ENCODE measurements around the gene TTLL4.
"Not testable (repeated sequence)": the region's sequence is repeated elsewhere in the genome, so short reads cannot be mapped to it uniquely, and the experiment has no call there.

TTLL4 gene

GRCh38 chr2:218755567-218756404, 45.2 kb downstream of the TTLL4 start:
- DNase-seq (ENCODE audit: low read depth, low spot score): no peak
- Histone ChIP-seq H3K9me3 (ENCODE audit: low read depth, low read length) (no peaks in the 10 kb centered on the region), H3K4me3 (no peak overlapping the region), H3K27ac (no peak overlapping the region), H3K9ac (ENCODE audit: insufficient read length) (no peak overlapping the region), H3K36me3 (ENCODE audit: insufficient read depth, low read length) (peaks cover 49% of the 10 kb centered on the region)
- TF ChIP-seq FOXP2 (optimal IDR thresholded peaks at IDR 0.05; ENCODE audit: control extremely low read depth, extremely low read length, insufficient read depth) (no peak), EZH2 (IDR thresholded peaks at IDR 0.05) (no peak), POLR2AphosphoS5 (IDR thresholded peaks at IDR 0.05; ENCODE audit: borderline replicate concordance, low read depth, low read length) (no peak)

GRCh38 chr2:218756599-218757377, 46.2 kb downstream of the TTLL4 start:
- no peak for DNase-seq (ENCODE audit: low read depth, low spot score)
- TF ChIP-seq EZH2 (IDR thresholded peaks at IDR 0.05) (no peak), POLR2AphosphoS5 (IDR thresholded peaks at IDR 0.05; ENCODE audit: borderline replicate concordance, low read depth, low read length) (no peak), FOXP2 (optimal IDR thresholded peaks at IDR 0.05; ENCODE audit: control extremely low read depth, extremely low read length, insufficient read depth) (no peak)
- no peaks in the 10 kb centered on the region for H3K9me3 ChIP-seq (ENCODE audit: low read depth, low read length)
- H3K4me3 ChIP-seq: no peak overlapping the region
- H3K36me3 ChIP-seq (ENCODE audit: insufficient read depth, low read length): peaks cover 41% of the 10 kb centered on the region
- H3K27ac ChIP-seq: no peak overlapping the region
- no peak overlapping the region for H3K9ac ChIP-seq (ENCODE audit: insufficient read length)

GRCh38 chr2:218761795-218762194, 51.2 kb downstream of the TTLL4 start:
- H3K27ac ChIP-seq: no peak overlapping the region
- H3K9ac ChIP-seq (ENCODE audit: insufficient read length): no peak overlapping the region
- TF ChIP-seq FOXP2 (optimal IDR thresholded peaks at IDR 0.05; ENCODE audit: control extremely low read depth, extremely low read length, insufficient read depth): no peak
- H3K9me3 ChIP-seq (ENCODE audit: low read depth, low read length): no peaks in the 10 kb centered on the region
- peaks cover 4% of the 10 kb centered on the region; the same call in 1 of the 2 replicates for H3K36me3 ChIP-seq (ENCODE audit: insufficient read depth, low read length)
- no peak overlapping the region for H3K4me3 ChIP-seq
- no peak for DNase-seq (ENCODE audit: low read depth, low spot score)

- H3K36me3 ChIP-seq (ENCODE audit: insufficient read depth, low read length); DNase-seq (ENCODE audit: low read depth, low spot score); H3K9me3 ChIP-seq (ENCODE audit: low read depth, low read length); H3K4me3 ChIP-seq; H3K9ac ChIP-seq (ENCODE audit: insufficient read length); H3K27ac ChIP-seq: not testable (repeated sequence)
Observed at GRCh38 chr2:218772759-218773158, 62.1 kb downstream of the TTLL4 start.

- no peak for DNase-seq (ENCODE audit: low read depth, low spot score)
- no peak for TF ChIP-seq POLR2AphosphoS5 (IDR thresholded peaks at IDR 0.05; ENCODE audit: borderline replicate concordance, low read depth, low read length)
- TF ChIP-seq FOXP2 (optimal IDR thresholded peaks at IDR 0.05; ENCODE audit: control extremely low read depth, extremely low read length, insufficient read depth): no peak
- TF ChIP-seq EZH2 (IDR thresholded peaks at IDR 0.05): no peak
- Histone ChIP-seq H3K9me3 (ENCODE audit: low read depth, low read length) (no peaks in the 10 kb centered on the region), H3K9ac (ENCODE audit: insufficient read length) (no peak overlapping the region), H3K27ac (no peak overlapping the region), H3K36me3 (ENCODE audit: insufficient read depth, low read length) (no peaks in the 10 kb centered on the region), H3K4me3 (no peak overlapping the region)
Observed at GRCh38 chr2:218773881-218774280, 63.2 kb downstream of the TTLL4 start.

- Histone ChIP-seq H3K9ac (ENCODE audit: insufficient read length) (no peak overlapping the region), H3K9me3 (ENCODE audit: low read depth, low read length) (no peaks in the 10 kb centered on the region), H3K36me3 (ENCODE audit: insufficient read depth, low read length) (no peaks in the 10 kb centered on the region), H3K4me3 (no peak overlapping the region), H3K27ac (no peak overlapping the region)
- TF ChIP-seq FOXP2 (optimal IDR thresholded peaks at IDR 0.05; ENCODE audit: control extremely low read depth, extremely low read length, insufficient read depth): no peak
- TF ChIP-seq POLR2AphosphoS5 (IDR thresholded peaks at IDR 0.05; ENCODE audit: borderline replicate concordance, low read depth, low read length): no peak
- TF ChIP-seq EZH2 (IDR thresholded peaks at IDR 0.05): no peak
- no peak for DNase-seq (ENCODE audit: low read depth, low spot score)
Observed at GRCh38 chr2:218776488-218776887, 65.9 kb downstream of the TTLL4 start.

- H3K4me3 ChIP-seq: no peak overlapping the region
- no peaks in the 10 kb centered on the region for H3K36me3 ChIP-seq (ENCODE audit: insufficient read depth, low read length)
- TF ChIP-seq POLR2AphosphoS5 (IDR thresholded peaks at IDR 0.05; ENCODE audit: borderline replicate concordance, low read depth, low read length) (no peak), FOXP2 (optimal IDR thresholded peaks at IDR 0.05; ENCODE audit: control extremely low read depth, extremely low read length, insufficient read depth) (no peak), EZH2 (IDR thresholded peaks at IDR 0.05) (no peak)
- DNase-seq (ENCODE audit: low read depth, low spot score): no peak
- H3K9me3 ChIP-seq (ENCODE audit: low read depth, low read length): no peaks in the 10 kb centered on the region
- no peak overlapping the region for H3K9ac ChIP-seq (ENCODE audit: insufficient read length)
- no peak overlapping the region for H3K27ac ChIP-seq
Observed at GRCh38 chr2:218777276-218777990, 66.8 kb downstream of the TTLL4 start.

- no peaks in the 10 kb centered on the region for H3K36me3 ChIP-seq (ENCODE audit: insufficient read depth, low read length)
- no peak overlapping the region for H3K4me3 ChIP-seq
- H3K27ac ChIP-seq: no peak overlapping the region
- no peak overlapping the region for H3K9ac ChIP-seq (ENCODE audit: insufficient read length)
- DNase-seq (ENCODE audit: low read depth, low spot score): no peak
- H3K9me3 ChIP-seq (ENCODE audit: low read depth, low read length): no peaks in the 10 kb centered on the region
- TF ChIP-seq FOXP2 (optimal IDR thresholded peaks at IDR 0.05; ENCODE audit: control extremely low read depth, extremely low read length, insufficient read depth) (no peak), POLR2AphosphoS5 (IDR thresholded peaks at IDR 0.05; ENCODE audit: borderline replicate concordance, low read depth, low read length) (no peak), EZH2 (IDR thresholded peaks at IDR 0.05) (no peak)
Observed at GRCh38 chr2:218780046-218780445, 69.4 kb downstream of the TTLL4 start.

All from SK-N-MC (cell line).